ENCODE results near the gene APPBP2.

Gene APPBP2

DNA sequence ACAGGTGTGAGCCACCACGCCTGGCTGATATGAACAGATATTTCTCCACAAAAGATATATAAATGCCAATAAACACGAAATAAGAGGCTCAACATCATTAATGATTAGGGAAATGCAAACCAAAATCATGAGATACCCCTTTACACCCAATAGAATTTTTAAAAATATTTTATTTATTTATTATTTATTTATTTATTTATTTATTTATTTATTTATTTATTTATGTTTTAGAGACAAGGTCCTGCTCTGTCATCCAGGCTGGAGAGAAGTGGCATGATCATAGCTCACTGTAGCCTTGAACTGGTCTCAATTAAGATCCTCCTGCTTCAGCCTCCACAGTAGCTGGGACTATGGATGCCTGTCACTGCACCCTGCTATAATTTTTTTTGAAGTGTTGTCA is 30.8 kb downstream of the APPBP2 start:
- TF ChIP-seq GATA3 (IDR thresholded peaks at IDR 0.05; ENCODE audit: low read depth, low read length): no peak
- TF ChIP-seq GATA2 (IDR thresholded peaks at IDR 0.05; ENCODE audit: low read depth, low read length): no peak

DNA sequence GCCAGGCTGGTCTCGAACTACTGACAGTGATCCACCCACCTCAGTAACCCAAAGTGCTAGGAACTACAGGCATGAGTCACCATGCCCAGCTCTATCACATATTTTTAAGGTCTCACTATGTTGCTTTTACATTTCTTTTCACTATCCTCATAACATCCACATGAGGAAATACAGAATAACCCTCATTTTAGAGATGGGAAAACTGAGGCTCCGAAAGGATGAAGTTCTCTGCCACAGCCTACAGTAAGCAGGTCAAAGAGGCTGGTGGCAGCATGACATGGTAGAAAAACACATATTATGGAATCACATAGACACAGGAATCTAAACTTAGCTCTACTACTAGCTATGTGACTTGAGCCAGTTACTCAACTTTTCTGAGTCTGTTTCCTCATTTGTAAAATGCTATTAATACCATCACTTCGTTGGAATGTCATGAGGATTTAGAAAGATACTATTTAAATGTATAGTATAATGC is 32.2 kb downstream of the APPBP2 start:
- TF ChIP-seq GATA2 (IDR thresholded peaks at IDR 0.05; ENCODE audit: low read depth, low read length): no peak
- TF ChIP-seq GATA3 (IDR thresholded peaks at IDR 0.05; ENCODE audit: low read depth, low read length): no peak

DNA sequence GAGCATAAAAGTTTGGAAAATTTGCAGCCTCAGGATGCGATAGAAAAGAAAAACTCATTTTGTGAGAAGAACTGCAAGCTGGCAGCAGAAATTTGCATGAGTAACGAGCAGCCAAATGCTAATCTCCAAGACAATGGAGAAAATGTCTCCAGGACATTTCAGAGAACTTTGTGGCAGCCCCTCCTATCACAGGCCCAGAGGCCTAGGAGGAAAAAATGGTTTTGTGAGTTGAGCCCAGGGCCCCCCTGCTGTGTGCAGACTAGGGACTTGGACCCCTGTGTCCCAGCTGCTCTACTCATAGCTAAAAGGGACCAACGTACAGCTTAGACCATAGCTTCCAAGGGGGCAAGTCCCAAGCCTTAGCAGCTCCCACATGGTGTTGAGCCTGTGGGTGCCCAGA is 34.3 kb downstream of the APPBP2 start:
- TF ChIP-seq GATA3 (IDR thresholded peaks at IDR 0.05; ENCODE audit: low read depth, low read length) (no peak), GATA2 (IDR thresholded peaks at IDR 0.05; ENCODE audit: low read depth, low read length) (no peak)

- TF ChIP-seq GATA2 (IDR thresholded peaks at IDR 0.05; ENCODE audit: low read depth, low read length) (no peak), GATA3 (IDR thresholded peaks at IDR 0.05; ENCODE audit: low read depth, low read length) (no peak)
These were observed 44.4 kb downstream of the APPBP2 start for GRCh38 chr17:60481604-60482003.

GRCh38 chr17:60473788-60474187 is 52.3 kb downstream of the APPBP2 start:
- TF ChIP-seq GATA3 (IDR thresholded peaks at IDR 0.05; ENCODE audit: low read depth, low read length) (no peak), GATA2 (IDR thresholded peaks at IDR 0.05; ENCODE audit: low read depth, low read length) (no peak)

- TF ChIP-seq GATA2 (IDR thresholded peaks at IDR 0.05; ENCODE audit: low read depth, low read length): no peak
These were observed 53.6 kb downstream of the APPBP2 start for GRCh38 chr17:60472449-60472848.

DNA sequence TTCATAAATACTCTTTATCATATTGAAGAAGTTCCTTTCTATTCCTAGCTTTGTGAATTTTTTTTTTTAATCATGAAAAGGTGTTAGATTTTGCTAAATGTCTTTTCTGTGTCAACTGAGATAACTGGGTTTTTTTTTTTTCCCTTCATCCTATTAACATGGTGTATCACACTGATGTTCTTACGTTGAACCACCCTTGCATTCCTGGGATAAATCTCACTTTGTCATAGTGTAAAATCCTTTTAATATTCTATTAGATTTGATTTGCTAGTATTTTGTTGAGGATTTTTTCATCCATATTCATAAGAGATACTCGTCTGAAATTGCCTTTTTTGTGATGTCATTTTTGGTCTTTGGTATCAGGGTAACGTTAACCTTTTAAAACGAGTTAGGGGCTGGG is 54.6 kb downstream of the APPBP2 start:
- TF ChIP-seq GATA3 (IDR thresholded peaks at IDR 0.05; ENCODE audit: low read depth, low read length): no peak
- no peak for TF ChIP-seq GATA2 (IDR thresholded peaks at IDR 0.05; ENCODE audit: low read depth, low read length)

DNA sequence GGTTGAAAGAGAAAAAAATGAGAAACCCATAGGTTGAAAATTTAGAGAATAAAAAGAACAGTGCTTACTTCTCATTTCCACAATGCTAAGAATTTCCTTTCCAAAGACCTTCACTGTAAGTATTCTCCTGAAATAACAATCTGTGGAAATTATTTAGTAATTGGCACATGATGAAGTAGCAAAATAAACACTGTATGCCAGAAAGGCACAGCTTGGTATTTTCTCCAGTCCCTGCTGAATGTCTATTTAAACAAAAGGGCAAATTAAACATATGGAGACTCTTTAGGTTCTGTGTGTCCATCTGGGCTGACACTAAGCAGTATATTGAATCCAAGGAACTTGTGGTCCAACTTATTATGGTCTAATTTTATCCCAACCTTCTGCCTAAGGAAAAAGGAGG is 57.7 kb downstream of the APPBP2 start:
- TF ChIP-seq GATA3 (IDR thresholded peaks at IDR 0.05; ENCODE audit: low read depth, low read length) (no peak), GATA2 (IDR thresholded peaks at IDR 0.05; ENCODE audit: low read depth, low read length) (no peak)

DNA sequence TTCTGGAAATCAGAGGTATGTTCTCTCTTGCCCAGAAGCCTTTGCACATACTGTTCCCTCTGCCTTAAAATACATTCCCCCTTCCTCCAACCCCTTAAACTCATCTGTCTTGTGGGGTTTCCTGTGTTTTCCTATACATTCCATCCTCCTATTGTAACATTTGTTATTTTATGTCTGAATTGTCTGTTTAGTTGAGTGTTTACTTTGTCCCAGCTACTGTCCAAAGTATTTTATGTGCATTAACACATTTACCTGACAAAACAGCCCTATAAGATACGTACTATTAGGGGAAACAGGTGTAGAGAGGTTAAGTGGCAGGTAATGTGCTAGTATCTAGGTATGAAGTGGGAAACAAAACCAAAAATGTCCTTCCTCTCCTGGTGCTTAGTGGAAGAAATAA is 61.7 kb downstream of the APPBP2 start:
- TF ChIP-seq GATA3 (IDR thresholded peaks at IDR 0.05; ENCODE audit: low read depth, low read length): no peak
- no peak for TF ChIP-seq GATA2 (IDR thresholded peaks at IDR 0.05; ENCODE audit: low read depth, low read length)

- TF ChIP-seq GATA2 (IDR thresholded peaks at IDR 0.05; ENCODE audit: low read depth, low read length) (no peak), GATA3 (IDR thresholded peaks at IDR 0.05; ENCODE audit: low read depth, low read length) (no peak)
These were observed 62.7 kb downstream of the APPBP2 start for GRCh38 chr17:60463157-60463835.

DNA sequence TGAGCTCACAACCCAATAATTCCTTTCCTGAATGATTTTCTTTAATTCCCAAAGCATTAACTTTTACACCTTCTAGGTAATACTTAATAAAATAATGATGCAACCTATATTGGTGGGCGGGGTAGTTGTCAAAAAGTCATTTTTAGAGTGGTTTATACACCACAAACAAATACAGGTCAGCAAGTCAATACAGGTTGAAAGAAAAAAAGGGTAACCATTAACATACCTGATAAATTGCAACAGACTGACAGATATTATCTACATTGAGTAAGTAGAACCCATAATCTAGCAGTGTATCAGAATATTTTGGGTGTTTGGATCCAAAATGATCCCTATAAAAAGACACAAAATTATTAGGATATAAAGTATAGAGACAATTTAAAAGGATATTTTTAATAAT is 64.5 kb downstream of the APPBP2 start:
- no peak for TF ChIP-seq GATA3 (IDR thresholded peaks at IDR 0.05; ENCODE audit: low read depth, low read length)
- no peak for TF ChIP-seq GATA2 (IDR thresholded peaks at IDR 0.05; ENCODE audit: low read depth, low read length)

DNA sequence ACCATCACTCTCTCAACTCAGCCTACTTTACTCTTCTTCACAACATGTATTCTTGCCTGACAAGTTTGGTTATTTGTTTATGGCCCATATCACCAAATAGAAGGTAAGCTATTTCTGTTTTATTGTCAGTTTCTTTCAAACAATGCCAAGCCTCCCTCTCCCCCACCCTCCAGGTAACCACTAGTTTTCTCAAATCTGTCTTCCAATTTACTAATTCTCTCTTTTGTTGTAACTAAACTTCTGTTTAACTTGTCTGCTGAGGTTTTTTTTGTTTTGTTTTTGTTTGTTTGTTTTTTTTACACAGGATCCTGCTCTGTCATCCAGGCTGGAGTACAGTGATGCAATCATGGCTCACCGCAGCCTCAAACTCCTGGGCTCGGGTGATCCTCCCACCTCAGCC is 68.9 kb downstream of the APPBP2 start:
- TF ChIP-seq GATA2 (IDR thresholded peaks at IDR 0.05; ENCODE audit: low read depth, low read length) (no peak), GATA3 (IDR thresholded peaks at IDR 0.05; ENCODE audit: low read depth, low read length) (no peak)

GRCh38 chr17:60455378-60455777 is 70.7 kb downstream of the APPBP2 start:
- TF ChIP-seq GATA2 (IDR thresholded peaks at IDR 0.05; ENCODE audit: low read depth, low read length) (no peak), GATA3 (IDR thresholded peaks at IDR 0.05; ENCODE audit: low read depth, low read length) (no peak)

- TF ChIP-seq GATA2 (IDR thresholded peaks at IDR 0.05; ENCODE audit: low read depth, low read length) (no peak), GATA3 (IDR thresholded peaks at IDR 0.05; ENCODE audit: low read depth, low read length) (no peak)
These were observed 74.1 kb downstream of the APPBP2 start for GRCh38 chr17:60451965-60452364.

DNA sequence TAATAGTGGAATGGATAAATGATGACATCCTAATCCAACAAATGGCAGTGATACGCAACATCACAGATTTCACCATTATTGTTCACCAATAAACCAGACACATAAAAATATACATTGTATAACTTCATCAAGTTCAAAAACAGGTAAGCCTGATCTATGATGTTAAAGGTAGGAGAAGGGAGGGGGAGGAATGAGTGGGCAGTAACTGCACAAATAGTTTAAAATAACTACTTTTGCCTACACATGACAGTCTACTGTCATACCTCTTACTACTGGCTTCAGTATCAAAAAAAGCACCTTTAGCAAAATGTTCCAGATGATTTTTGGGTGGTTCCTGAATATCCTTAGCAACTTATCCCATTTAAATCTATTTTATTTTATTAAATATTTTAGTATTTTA is 75.0 kb downstream of the APPBP2 start:
- no peak for TF ChIP-seq GATA3 (IDR thresholded peaks at IDR 0.05; ENCODE audit: low read depth, low read length)
- TF ChIP-seq GATA2 (IDR thresholded peaks at IDR 0.05; ENCODE audit: low read depth, low read length): no peak

GRCh38 chr17:60447375-60447774 is 78.7 kb downstream of the APPBP2 start:
- no peak for TF ChIP-seq GATA2 (IDR thresholded peaks at IDR 0.05; ENCODE audit: low read depth, low read length)
- no peak for TF ChIP-seq GATA3 (IDR thresholded peaks at IDR 0.05; ENCODE audit: low read depth, low read length)

All from SH-SY5Y (cell line).